Subcutaneous abdominal adipose tissue (tissue), 5 donors: ENCODE data around the gene CACNB1.

ENCODE experiments used
- H3K27ac ChIP-seq: one replicate; pipeline ENCODE4 v1.7.0; 2013; ENCODE audit warnings: low read depth, mild to moderate bottlenecking, inconsistent platforms, low read length, moderate library complexity
- H3K27me3 ChIP-seq, 5 donors: one replicate each; pipeline ENCODE4 v1.7.0; 2013; ENCODE audit warnings: low read length in 5 of 5, inconsistent platforms in 1 of 5; ENCODE audit not compliant: control insufficient read depth in 5 of 5, insufficient read depth in 4 of 5
- H3K36me3 ChIP-seq, 5 donors: one replicate each; pipeline ENCODE4 v1.7.0; 2013; ENCODE audit warnings: low read length in 5 of 5; ENCODE audit not compliant: control insufficient read depth in 5 of 5, insufficient read depth in 5 of 5
- H3K4me1 ChIP-seq, 5 donors: one replicate each; pipeline ENCODE4 v1.7.0; 2013; ENCODE audit warnings: low read length in 5 of 5, mild to moderate bottlenecking in 3 of 5, moderate library complexity in 1 of 5; ENCODE audit not compliant: control insufficient read depth in 5 of 5, insufficient read depth in 5 of 5
- H3K4me3 ChIP-seq, 5 donors: one replicate each; pipeline ENCODE4 v1.7.0; 2013; ENCODE audit warnings: low read length in 5 of 5, low read depth in 1 of 5
- H3K9ac ChIP-seq, 5 donors: one replicate each; pipeline ENCODE4 v1.7.0; 2013; ENCODE audit warnings: low read length in 5 of 5, mild to moderate bottlenecking in 4 of 5, moderate library complexity in 3 of 5
- H3K9me3 ChIP-seq, 5 donors: one replicate each; pipeline ENCODE4 v1.7.0; 2013; ENCODE audit warnings: low read length in 5 of 5; ENCODE audit not compliant: control insufficient read depth in 5 of 5
- donor health status: healthy.
- donor health status: healthy.
- donor health status: healthy.
- donor health status: healthy.
- donor health status: healthy.

CACNB1 gene

GRCh38 chr17:39181303-39181702 lies 16.2 kb downstream of the CACNB1 start:
- H3K4me3 ChIP-seq = no peak overlapping the region
- no peak overlapping the region for H3K27ac ChIP-seq
- no peaks in the 10 kb centered on the region for H3K4me1 ChIP-seq
- no peaks in the 10 kb centered on the region for H3K9me3 ChIP-seq
- H3K9ac ChIP-seq = no peak overlapping the region
- H3K27me3 ChIP-seq = no peaks in the 10 kb centered on the region
- peaks cover 0 to 45% (median 37%) of the 10 kb centered on the region in 5 donors for H3K36me3 ChIP-seq

GRCh38 chr17:39178536-39178935 lies 18.9 kb downstream of the CACNB1 start:
- Histone ChIP-seq H3K27ac (no peak overlapping the region), H3K36me3 (peaks cover 0 to 27% (median 21%) of the 10 kb centered on the region in 5 donors), H3K4me1 (peaks cover 0 to 12% (median 7%) of the 10 kb centered on the region in 5 donors)

GRCh38 chr17:39177256-39177655 lies 20.2 kb downstream of the CACNB1 start:
- Histone ChIP-seq H3K4me1 (peaks cover 0 to 12% (median 7%) of the 10 kb centered on the region in 5 donors), H3K27me3 (peaks cover 0 to 6% (median 0%) of the 10 kb centered on the region in 5 donors), H3K9me3 (no peaks in the 10 kb centered on the region), H3K36me3 (peaks cover 0 to 22% (median 17%) of the 10 kb centered on the region in 5 donors), H3K4me3 (no peak overlapping the region), H3K9ac (no peak overlapping the region), H3K27ac (no peak overlapping the region)

More at GRCh38 chr17:39178536-39178935, 18.9 kb downstream of the CACNB1 start:
- H3K9ac ChIP-seq = no peak overlapping the region
- H3K9me3 ChIP-seq = no peaks in the 10 kb centered on the region
- H3K27me3 ChIP-seq = peaks cover 0 to under 1% (median 0%) of the 10 kb centered on the region in 5 donors
- H3K4me3 ChIP-seq = no peak overlapping the region

DNA sequence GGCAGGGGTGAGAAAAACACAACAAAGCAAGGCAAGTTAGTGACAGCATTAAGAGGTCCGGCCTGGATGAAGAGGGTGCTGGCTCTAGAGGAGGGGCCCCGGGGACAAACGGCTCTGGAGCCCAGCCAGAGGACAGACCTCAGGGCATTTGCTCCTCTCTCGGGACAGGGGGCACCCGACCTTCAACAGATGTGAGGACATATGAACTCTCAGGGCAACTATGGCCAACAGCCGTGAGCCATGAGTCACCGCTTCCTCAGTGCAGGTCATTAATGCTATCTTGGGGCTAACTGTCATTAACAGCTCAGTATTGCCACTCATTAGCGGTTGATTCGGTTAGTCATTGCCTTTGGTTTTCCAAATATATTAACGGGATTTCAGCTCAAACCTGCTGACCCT lies 21.8 kb downstream of the CACNB1 start:
- Histone ChIP-seq H3K9me3 (no peaks in the 10 kb centered on the region), H3K4me1 (peaks cover 0 to 12% (median 7%) of the 10 kb centered on the region in 5 donors), H3K4me3 (no peak overlapping the region), H3K27ac (no peak overlapping the region), H3K36me3 (peaks cover 0 to 20% (median 17%) of the 10 kb centered on the region in 5 donors), H3K27me3 (peaks cover 0 to 6% (median 0%) of the 10 kb centered on the region in 5 donors), H3K9ac (no peak overlapping the region)

GRCh38 chr17:39174920-39175694 lies 22.4 kb downstream of the CACNB1 start:
- Histone ChIP-seq H3K9ac (no peak overlapping the region), H3K27ac (no peak overlapping the region), H3K36me3 (peaks cover 0 to 20% (median 17%) of the 10 kb centered on the region in 5 donors), H3K4me3 (peak overlapping the region in 1 of 5 donors; percentile 11), H3K9me3 (no peaks in the 10 kb centered on the region), H3K27me3 (peaks cover 0 to 6% (median 0%) of the 10 kb centered on the region in 5 donors), H3K4me1 (peaks cover 0 to 12% (median 7%) of the 10 kb centered on the region in 5 donors)

GRCh38 chr17:39173526-39174274 lies 23.8 kb downstream of the CACNB1 start:
- Histone ChIP-seq H3K4me3 (no peak overlapping the region), H3K4me1 (peaks cover 0 to 12% (median 7%) of the 10 kb centered on the region in 5 donors), H3K27me3 (peaks cover 0 to 6% (median 0%) of the 10 kb centered on the region in 5 donors), H3K9me3 (no peaks in the 10 kb centered on the region), H3K27ac (no peak overlapping the region), H3K36me3 (peaks cover 0 to 20% (median 17%) of the 10 kb centered on the region in 5 donors), H3K9ac (no peak overlapping the region)

- no peaks in the 10 kb centered on the region for H3K9me3 ChIP-seq
- H3K27me3 ChIP-seq = peaks cover 0 to 6% (median 0%) of the 10 kb centered on the region in 5 donors
Measured at GRCh38 chr17:39173080-39173479, 24.4 kb downstream of the CACNB1 start.

DNA sequence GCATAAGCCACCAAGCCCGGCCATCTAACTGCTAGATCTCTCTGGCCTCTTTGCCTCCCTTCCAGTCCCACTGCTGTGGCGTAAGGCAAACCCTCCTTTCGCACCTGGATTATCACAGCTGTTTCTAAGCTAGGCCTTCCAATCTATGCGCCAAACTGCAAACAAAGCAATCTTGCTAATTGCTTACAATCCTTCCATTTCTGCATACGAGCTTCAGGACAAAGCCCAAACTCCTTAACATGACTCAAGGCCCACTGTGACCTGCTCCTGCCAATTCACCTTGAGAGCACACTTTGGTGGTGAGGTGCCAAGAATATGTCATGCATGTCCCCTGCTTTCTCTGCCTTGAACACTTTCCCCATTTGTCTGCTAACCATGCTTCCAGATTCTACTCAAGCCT lies 25.5 kb downstream of the CACNB1 start:
- Histone ChIP-seq H3K27me3 (peaks cover 0 to 6% (median 0%) of the 10 kb centered on the region in 5 donors), H3K4me1 (peaks cover 0 to 19% (median 12%) of the 10 kb centered on the region in 5 donors), H3K27ac (no peak overlapping the region), H3K9ac (no peak overlapping the region), H3K4me3 (no peak overlapping the region), H3K36me3 (peaks cover 0 to 10% (median 7%) of the 10 kb centered on the region in 5 donors), H3K9me3 (no peaks in the 10 kb centered on the region)

More at GRCh38 chr17:39173080-39173479, 24.4 kb downstream of the CACNB1 start:
- H3K27ac ChIP-seq = no peak overlapping the region
- no peak overlapping the region for H3K4me3 ChIP-seq
- H3K4me1 ChIP-seq = peaks cover 0 to 12% (median 7%) of the 10 kb centered on the region in 5 donors
- peaks cover 0 to 20% (median 17%) of the 10 kb centered on the region in 5 donors for H3K36me3 ChIP-seq
- H3K9ac ChIP-seq = no peak overlapping the region

DNA sequence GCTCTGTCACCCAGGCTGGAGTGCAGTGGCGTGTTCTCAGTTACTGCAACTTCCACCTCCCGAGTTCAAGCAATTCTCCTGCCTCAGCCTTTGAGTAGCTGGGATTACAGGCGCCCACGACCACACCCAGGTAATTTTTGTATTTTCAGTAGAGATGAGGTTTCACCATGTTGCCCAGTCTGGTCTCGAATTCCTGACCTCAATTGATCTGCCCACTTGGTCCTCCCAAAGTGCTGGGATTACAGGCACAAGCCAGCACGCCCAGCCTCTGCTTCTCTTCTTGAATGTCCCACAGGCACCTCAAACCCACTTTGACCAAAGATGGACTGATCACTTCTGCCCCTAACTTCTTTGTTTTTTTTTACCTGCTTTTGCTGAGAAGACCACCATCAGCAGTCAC lies 26.9 kb downstream of the CACNB1 start:
- H3K4me1 ChIP-seq = peaks cover 0 to 31% (median 16%) of the 10 kb centered on the region in 5 donors
- no peaks in the 10 kb centered on the region for H3K36me3 ChIP-seq
- H3K9me3 ChIP-seq = no peaks in the 10 kb centered on the region
- no peak overlapping the region for H3K4me3 ChIP-seq
- no peak overlapping the region for H3K9ac ChIP-seq
- peaks cover 0 to 6% (median 0%) of the 10 kb centered on the region in 5 donors for H3K27me3 ChIP-seq
- H3K27ac ChIP-seq = no peak overlapping the region
